Measurements from ENCODE around the gene ITCH.

- TF ChIP-seq FOXM1 (IDR thresholded peaks at IDR 0.05; ENCODE audit: borderline replicate concordance), result no peak
- TF ChIP-seq SP1 (IDR thresholded peaks at IDR 0.05), result no peak
- TF ChIP-seq ZNF384 (IDR thresholded peaks at IDR 0.05), result no peak
- no peak for TF ChIP-seq LEF1 (IDR thresholded peaks at IDR 0.05; ENCODE audit: borderline replicate concordance)
- TF ChIP-seq SUZ12 (IDR thresholded peaks at IDR 0.05), result no peak
- no peak for TF ChIP-seq BHLHE40 (IDR thresholded peaks at IDR 0.05; ENCODE audit: borderline replicate concordance)
Observed at GRCh38 chr20:34420975-34421374, 57.9 kb downstream of the ITCH start.
